ENCODE results near the gene PRXL2B.
"Not testable (repeated sequence)": the region's sequence is repeated elsewhere in the genome, so short reads cannot be mapped to it uniquely, and the experiment has no call there.

DNA sequence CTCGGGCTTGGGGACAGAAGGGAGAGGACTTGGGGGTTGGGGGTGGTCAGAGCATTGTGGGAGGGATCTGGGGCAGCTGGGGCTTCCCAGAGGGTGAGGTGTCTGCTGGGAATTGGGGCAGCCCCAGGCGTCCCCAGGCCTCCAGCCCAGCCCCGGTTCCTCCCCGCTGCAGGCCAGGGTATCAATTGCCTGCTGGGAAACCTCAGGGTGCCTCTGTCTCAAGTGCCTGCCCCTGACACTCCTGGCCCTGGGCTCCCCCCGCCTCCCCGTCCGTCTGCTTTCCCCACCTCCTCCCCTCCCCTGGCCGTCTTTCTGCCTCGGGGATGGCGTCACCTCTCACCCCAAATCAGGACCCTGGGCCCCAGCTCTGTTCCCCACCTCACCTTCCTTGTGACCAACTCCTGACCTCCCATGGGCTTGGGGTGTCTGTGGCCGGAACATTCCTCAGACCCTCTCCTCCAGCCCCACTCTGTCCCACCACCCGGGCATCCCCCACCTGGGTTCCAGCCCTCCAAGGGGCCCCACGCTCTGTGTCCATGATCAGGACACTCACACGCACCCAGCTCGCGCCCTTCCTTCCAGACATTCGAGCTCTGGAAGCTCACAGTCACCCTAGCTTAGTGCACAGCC lies 18.3 kb upstream of the PRXL2B start:
- TF ChIP-seq, protein P1, sequence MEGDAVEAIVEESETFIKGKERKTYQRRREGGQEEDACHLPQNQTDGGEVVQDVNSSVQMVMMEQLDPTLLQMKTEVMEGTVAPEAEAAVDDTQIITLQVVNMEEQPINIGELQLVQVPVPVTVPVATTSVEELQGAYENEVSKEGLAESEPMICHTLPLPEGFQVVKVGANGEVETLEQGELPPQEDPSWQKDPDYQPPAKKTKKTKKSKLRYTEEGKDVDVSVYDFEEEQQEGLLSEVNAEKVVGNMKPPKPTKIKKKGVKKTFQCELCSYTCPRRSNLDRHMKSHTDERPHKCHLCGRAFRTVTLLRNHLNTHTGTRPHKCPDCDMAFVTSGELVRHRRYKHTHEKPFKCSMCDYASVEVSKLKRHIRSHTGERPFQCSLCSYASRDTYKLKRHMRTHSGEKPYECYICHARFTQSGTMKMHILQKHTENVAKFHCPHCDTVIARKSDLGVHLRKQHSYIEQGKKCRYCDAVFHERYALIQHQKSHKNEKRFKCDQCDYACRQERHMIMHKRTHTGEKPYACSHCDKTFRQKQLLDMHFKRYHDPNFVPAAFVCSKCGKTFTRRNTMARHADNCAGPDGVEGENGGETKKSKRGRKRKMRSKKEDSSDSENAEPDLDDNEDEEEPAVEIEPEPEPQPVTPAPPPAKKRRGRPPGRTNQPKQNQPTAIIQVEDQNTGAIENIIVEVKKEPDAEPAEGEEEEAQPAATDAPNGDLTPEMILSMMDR (IDR thresholded peaks at IDR 0.05 in 2 of 3, conservative IDR thresholded peaks at IDR 0.05 in 1 of 3; ENCODE audit: borderline replicate concordance in 1 of 3, insufficient read depth in 1 of 3, low read depth in 2 of 3, low read length in 2 of 3), result not testable (repeated sequence)
- TF ChIP-seq, protein P2, sequence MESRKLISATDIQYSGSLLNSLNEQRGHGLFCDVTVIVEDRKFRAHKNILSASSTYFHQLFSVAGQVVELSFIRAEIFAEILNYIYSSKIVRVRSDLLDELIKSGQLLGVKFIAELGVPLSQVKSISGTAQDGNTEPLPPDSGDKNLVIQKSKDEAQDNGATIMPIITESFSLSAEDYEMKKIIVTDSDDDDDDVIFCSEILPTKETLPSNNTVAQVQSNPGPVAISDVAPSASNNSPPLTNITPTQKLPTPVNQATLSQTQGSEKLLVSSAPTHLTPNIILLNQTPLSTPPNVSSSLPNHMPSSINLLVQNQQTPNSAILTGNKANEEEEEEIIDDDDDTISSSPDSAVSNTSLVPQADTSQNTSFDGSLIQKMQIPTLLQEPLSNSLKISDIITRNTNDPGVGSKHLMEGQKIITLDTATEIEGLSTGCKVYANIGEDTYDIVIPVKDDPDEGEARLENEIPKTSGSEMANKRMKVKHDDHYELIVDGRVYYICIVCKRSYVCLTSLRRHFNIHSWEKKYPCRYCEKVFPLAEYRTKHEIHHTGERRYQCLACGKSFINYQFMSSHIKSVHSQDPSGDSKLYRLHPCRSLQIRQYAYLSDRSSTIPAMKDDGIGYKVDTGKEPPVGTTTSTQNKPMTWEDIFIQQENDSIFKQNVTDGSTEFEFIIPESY (IDR thresholded peaks at IDR 0.05; ENCODE audit: extremely low read depth, insufficient replicate concordance, low read length), result not testable (repeated sequence)
- TF ChIP-seq POLR2A (IDR thresholded peaks at IDR 0.05; ENCODE audit: borderline replicate concordance, extremely low read depth, insufficient read depth, insufficient read length); SRF (IDR thresholded peaks at IDR 0.05; ENCODE audit: low read depth); EZH2 (IDR thresholded peaks at IDR 0.05); JUND (IDR thresholded peaks at IDR 0.05); RAD21 (IDR thresholded peaks at IDR 0.05; ENCODE audit: low read depth); ZNF274 (IDR thresholded peaks at IDR 0.05; ENCODE audit: low read depth, low read length); EZH2phosphoT487 (IDR thresholded peaks at IDR 0.05; ENCODE audit: borderline replicate concordance); CEBPB (IDR thresholded peaks at IDR 0.05; ENCODE audit: low read depth): not testable (repeated sequence)
- TF ChIP-seq, protein P3, sequence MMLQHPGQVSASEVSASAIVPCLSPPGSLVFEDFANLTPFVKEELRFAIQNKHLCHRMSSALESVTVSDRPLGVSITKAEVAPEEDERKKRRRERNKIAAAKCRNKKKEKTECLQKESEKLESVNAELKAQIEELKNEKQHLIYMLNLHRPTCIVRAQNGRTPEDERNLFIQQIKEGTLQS (IDR thresholded peaks at IDR 0.05), result not testable (repeated sequence)
- TF ChIP-seq, protein P4, sequence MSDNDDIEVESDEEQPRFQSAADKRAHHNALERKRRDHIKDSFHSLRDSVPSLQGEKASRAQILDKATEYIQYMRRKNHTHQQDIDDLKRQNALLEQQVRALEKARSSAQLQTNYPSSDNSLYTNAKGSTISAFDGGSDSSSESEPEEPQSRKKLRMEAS (IDR thresholded peaks at IDR 0.05), result not testable (repeated sequence)

All from HCT116 (cell line).